Stimulated activated naive CD8-positive, alpha-beta T cell treated with anti-CD3 and anti-CD28 coated beads, Interleukin-15, Interleukin-2, amounts not matched to agents 100 ng/mL and 50 ng/mL, for 24 hours (primary cell): ENCODE measurements around the gene TMPRSS9.
"Not testable (repeated sequence)": the region's sequence is repeated elsewhere in the genome, so short reads cannot be mapped to it uniquely, and the experiment has no call there.

Experiments used
- H3K27ac Mint-ChIP-seq: one replicate; pipeline ENCODE4 v1.8.0; 2021; ENCODE audit warnings: mild to moderate bottlenecking, mixed read lengths
- H3K27me3 Mint-ChIP-seq: one replicate; pipeline ENCODE4 v1.8.0; 2021; ENCODE audit warnings: mixed read lengths
- H3K36me3 Mint-ChIP-seq: one replicate; pipeline ENCODE4 v1.8.0; 2021; ENCODE audit warnings: low read depth, mixed read lengths
- H3K4me1 Mint-ChIP-seq: one replicate; pipeline ENCODE4 v1.8.0; 2021; ENCODE audit warnings: low read depth, mixed read lengths
- H3K4me3 Mint-ChIP-seq: one replicate; pipeline ENCODE4 v1.8.0; 2021; ENCODE audit warnings: mild to moderate bottlenecking, mixed read lengths
- H3K9me3 Mint-ChIP-seq: one replicate; pipeline ENCODE4 v1.8.0; 2021; ENCODE audit warnings: mixed read lengths

Gene TMPRSS9

GRCh38 chr19:2463694-2464093, 103.6 kb downstream of the TMPRSS9 start:
- H3K27ac Mint-ChIP-seq, H3K4me1 Mint-ChIP-seq, H3K4me3 Mint-ChIP-seq, H3K9me3 Mint-ChIP-seq, H3K36me3 Mint-ChIP-seq, H3K27me3 Mint-ChIP-seq: not testable (repeated sequence)

GRCh38 chr19:2464389-2464788, 104.3 kb downstream of the TMPRSS9 start:
- peaks cover 16% of the 10 kb centered on the region for H3K4me1 Mint-ChIP-seq
- no peak overlapping the region for H3K4me3 Mint-ChIP-seq
- H3K27me3 Mint-ChIP-seq: no peaks in the 10 kb centered on the region
- H3K9me3 Mint-ChIP-seq: no peaks in the 10 kb centered on the region
- no peak overlapping the region for H3K27ac Mint-ChIP-seq
- H3K36me3 Mint-ChIP-seq: no peaks in the 10 kb centered on the region

GRCh38 chr19:2468596-2468995, 108.5 kb downstream of the TMPRSS9 start:
- Mint-ChIP-seq H3K27ac (no peak overlapping the region), H3K36me3 (no peaks in the 10 kb centered on the region), H3K4me1 (peaks cover 16% of the 10 kb centered on the region), H3K4me3 (no peak overlapping the region), H3K9me3 (no peaks in the 10 kb centered on the region), H3K27me3 (no peaks in the 10 kb centered on the region)

- H3K4me3 Mint-ChIP-seq: no peak overlapping the region
- peak overlapping the region; percentile 55 for H3K27ac Mint-ChIP-seq
- peaks cover 16% of the 10 kb centered on the region for H3K4me1 Mint-ChIP-seq
- H3K9me3 Mint-ChIP-seq: no peaks in the 10 kb centered on the region
- H3K36me3 Mint-ChIP-seq: no peaks in the 10 kb centered on the region
- no peaks in the 10 kb centered on the region for H3K27me3 Mint-ChIP-seq
Observed at GRCh38 chr19:2469102-2469914, 109.2 kb downstream of the TMPRSS9 start.

GRCh38 chr19:2469915-2470200, 109.8 kb downstream of the TMPRSS9 start:
- not testable (repeated sequence) for H3K27me3 Mint-ChIP-seq, H3K27ac Mint-ChIP-seq, H3K9me3 Mint-ChIP-seq, H3K4me3 Mint-ChIP-seq, H3K36me3 Mint-ChIP-seq
- H3K4me1 Mint-ChIP-seq: peaks cover 17% of the 10 kb centered on the region

- peaks cover 26% of the 10 kb centered on the region for H3K36me3 Mint-ChIP-seq
- no peaks in the 10 kb centered on the region for H3K9me3 Mint-ChIP-seq
- H3K27me3 Mint-ChIP-seq: no peaks in the 10 kb centered on the region
- H3K4me3 Mint-ChIP-seq: peak overlapping the region; percentile 98
- peak overlapping the region; percentile 89 for H3K27ac Mint-ChIP-seq
- H3K4me1 Mint-ChIP-seq: peaks cover 29% of the 10 kb centered on the region
Observed at GRCh38 chr19:2474232-2475017, 114.4 kb downstream of the TMPRSS9 start.

- Mint-ChIP-seq H3K27ac (peak overlapping the region; percentile 93), H3K4me1 (peaks cover 29% of the 10 kb centered on the region), H3K36me3 (peaks cover 26% of the 10 kb centered on the region), H3K9me3 (no peaks in the 10 kb centered on the region), H3K4me3 (peak overlapping the region; percentile 98), H3K27me3 (no peaks in the 10 kb centered on the region)
Observed at GRCh38 chr19:2475018-2475701, 115.1 kb downstream of the TMPRSS9 start.
